Activated CD4-positive, CD25-positive, alpha-beta regulatory T cell (primary cell): ENCODE data around the gene GJA3.

Source experiments
- DNase-seq, 4 experiments: peaks; one replicate each; lab custom pipeline; 2025; lab: John Stamatoyannopoulos, UW

GJA3 gene

GRCh38 chr13:20127562-20128458 lies 33.0 kb downstream of the GJA3 start:
- DNase-seq, result peak in 1 of 4 experiments; percentile 13

GRCh38 chr13:20127262-20127561 lies 33.6 kb downstream of the GJA3 start:
- no peak for DNase-seq

- no peak for DNase-seq
These were observed 34.2 kb downstream of the GJA3 start for GRCh38 chr13:20126541-20127261.

DNA sequence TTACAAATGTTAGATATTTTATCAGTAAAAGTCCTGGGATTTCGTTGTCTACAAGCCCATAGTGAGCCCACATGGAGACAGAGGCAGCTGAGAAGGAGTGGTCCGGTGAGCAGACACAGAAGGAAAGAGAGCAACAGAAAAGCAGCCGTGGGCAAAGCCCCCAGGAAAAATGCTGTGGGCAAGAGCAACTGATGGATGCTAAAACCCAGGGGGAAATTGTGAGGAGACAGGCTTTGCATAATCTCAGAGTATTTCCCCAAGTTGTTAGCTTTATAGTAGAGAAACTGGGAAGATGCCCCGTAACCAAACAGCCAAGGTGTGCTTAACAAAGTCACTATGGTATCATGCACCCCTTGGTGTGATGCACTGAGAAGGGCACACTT lies 35.1 kb downstream of the GJA3 start:
- DNase-seq, result no peak

DNA sequence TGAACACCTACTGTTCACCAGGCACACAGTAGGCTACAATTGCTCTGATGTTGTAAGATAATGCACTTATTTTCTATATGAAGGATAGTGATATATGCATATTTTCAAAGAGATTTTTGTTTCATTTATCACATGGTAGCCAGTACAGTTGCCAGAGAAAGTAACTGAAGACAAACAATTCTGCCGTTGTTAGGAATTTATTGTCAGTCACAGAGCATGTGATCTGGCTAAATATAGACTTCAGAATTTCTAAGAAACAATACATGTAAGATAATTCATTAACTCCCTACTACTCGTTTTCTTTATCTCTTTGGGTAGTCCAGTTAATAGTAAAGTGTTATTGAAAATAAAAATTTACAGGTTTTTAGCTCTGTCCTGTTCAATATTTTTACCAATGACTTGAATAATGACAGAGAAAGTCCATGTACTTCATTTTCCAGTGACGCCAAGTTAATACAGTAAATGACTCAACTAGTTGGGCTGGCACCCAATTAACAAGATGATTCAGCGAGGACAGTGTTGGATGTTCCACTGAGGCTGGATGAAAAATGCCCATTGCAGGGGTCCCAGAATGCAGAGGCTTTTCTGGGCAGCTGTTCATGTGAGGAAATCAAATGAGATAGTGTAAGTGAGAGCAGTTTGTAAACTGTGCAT lies 35.6 kb downstream of the GJA3 start:
- DNase-seq, result no peak

GRCh38 chr13:20124303-20124702 lies 36.5 kb downstream of the GJA3 start:
- no peak for DNase-seq

DNA sequence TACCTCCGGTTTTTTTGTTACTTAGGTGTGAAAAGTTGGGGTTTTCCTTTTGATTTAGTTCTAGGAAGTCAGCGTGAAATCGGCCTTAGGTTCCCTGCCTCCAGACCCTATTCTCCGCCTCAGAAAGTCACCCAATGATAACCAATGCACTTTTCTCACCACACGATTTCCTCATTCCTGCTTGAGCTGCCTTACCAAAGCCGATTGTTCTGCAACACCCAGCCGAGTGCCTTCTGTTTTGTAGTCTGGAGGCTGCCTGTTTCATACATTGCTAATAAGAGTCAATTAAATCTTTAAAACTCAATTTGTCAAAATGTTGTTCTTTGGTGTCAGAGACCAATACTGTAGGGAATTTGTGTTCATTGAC lies 39.7 kb downstream of the GJA3 start:
- DNase-seq, result no peak

DNA sequence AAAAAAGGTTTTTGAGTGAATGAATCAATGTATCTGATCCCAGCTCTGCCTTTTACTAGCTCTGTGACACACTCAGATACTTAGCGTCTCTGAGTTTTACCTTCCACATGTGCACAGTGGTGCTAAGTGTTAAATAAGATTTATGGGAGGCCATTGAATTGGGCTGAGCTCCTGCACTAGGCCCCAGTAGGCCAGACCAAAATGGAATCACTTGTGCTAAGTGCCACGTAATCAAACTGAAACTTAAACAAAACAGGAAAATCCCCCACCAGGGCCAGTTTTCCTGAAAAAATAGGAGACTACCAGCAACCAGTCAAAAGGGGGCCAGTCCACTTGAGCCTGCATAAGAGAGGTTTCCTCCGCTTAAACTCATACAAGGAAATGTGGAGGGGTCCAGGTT lies 40.9 kb downstream of the GJA3 start:
- DNase-seq, result no peak

DNA sequence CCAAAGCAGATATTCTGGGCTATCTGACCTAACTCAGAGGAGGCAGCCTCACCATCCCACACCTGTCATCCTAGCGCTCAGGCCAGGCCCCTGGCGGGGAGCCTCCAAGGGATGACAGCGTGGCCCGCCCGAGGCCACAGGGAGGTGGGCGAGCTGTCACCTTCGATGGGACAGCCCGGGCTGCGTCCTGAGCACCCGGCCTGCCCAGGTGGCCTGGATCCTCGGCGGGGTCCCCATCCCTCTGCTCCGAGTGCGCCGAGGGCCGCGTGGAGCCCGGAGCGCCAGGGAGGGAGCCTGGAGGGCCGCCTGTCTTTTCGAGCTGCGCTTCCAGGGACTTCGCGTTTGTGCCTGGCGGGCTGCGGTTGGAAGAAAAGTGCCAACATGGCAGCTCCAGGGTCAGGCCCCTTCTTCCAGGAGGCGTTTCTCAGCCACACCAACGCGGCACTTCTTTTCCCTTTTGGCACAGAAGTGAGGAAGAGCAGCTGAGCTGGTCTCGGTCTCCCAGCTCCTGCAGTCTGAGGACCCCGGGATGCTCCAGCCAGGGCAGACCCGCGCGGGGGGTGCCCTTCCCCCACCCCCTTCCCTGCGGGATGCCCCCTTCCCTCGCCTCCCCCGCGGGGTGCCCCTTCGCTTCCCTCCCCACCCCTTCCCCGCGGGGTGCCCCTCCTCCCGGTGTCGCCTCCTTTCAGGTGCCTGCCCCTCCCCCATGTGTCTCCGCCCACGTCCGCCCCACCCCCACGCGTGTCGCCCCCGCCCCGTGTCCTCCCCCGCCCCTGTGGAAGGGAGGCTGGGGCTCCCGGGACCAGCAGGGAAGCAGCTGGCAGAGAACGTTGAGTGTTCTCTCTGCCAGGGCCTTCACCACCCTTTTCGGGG lies 42.3 kb downstream of the GJA3 start:
- DNase-seq, result peak in 1 of 4 experiments; percentile 36

- DNase-seq, result no peak
These were observed 44.6 kb downstream of the GJA3 start for GRCh38 chr13:20116213-20116612.

DNA sequence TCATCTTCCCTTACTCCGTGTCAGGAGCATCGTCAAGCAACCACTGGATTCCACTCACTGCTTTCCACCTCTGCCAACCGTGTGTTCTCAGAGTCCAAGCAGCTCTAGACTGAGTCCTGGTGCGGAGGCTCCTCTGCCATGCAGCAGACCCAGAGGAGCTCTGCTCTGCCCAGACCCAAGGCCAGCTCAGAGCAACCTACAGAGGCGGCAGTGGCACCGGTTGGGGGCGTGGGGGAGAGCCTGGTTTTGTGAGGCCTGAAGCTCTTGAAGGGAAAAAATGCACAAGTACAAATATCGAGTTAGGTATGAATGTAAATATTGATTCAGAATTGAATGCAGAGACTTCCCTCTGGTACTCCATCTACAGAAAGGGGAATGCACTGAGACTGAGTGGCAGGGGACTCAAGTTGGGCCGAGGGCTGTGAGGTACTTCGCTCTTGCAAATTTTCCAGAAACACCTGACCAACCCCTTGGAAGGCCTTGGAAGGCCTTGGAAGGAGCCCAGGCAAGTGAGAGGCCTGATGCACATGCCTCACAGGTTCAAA lies 46.7 kb downstream of the GJA3 start:
- no peak for DNase-seq

DNA sequence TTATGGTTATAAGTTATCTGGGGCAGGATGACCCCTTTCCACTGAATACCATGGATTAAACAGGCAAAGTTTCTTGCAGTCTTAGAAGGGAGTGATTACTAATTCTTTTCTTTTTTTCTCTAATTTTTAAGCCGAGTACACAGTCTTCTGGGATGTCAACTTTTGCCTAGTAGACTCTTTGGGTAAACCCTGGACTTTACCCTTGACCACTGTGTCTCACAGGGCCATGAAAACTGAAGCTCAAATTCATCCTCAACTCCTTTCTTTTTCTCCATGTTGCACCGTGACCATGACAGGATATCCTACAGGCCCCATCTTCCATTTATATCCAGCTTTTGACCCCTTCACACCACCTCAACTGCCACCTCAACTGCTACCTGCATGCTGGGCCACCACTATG lies 51.8 kb downstream of the GJA3 start:
- DNase-seq, result no peak

GRCh38 chr13:20106742-20107141 lies 54.1 kb downstream of the GJA3 start:
- DNase-seq, result no peak

GRCh38 chr13:20105161-20105689 lies 55.6 kb downstream of the GJA3 start:
- no peak for DNase-seq

DNA sequence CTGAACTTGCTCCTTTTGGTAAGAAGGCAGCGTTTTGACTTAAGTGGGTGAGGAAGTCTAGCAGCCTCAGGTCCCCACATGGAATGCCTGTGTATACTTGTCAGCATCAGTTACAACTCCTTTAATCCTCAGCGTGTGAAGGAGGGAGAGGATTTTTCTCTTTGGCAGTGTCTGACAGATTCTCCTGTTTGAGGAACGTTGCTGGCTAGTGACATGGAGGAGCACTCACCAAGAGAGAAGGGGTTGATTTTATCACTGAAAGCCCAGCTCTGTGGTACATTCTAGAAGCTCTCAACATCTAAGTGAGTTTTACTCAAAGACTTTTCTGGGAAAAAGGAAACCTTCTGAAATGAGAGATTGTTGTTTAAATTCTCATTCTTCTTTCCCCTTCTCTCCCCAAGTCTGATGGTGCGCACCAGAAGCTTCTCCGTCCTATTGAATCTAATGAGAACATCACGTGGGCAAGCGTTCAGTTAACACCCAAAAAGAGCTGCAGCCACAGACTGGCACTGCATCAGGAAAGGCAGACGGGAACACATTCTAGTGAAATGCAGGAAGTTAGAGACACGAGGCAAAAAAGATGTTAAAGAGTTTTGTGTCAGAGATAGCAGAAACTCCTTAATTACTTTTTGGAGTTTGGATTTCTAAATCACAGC lies 58.2 kb downstream of the GJA3 start:
- no peak for DNase-seq

DNA sequence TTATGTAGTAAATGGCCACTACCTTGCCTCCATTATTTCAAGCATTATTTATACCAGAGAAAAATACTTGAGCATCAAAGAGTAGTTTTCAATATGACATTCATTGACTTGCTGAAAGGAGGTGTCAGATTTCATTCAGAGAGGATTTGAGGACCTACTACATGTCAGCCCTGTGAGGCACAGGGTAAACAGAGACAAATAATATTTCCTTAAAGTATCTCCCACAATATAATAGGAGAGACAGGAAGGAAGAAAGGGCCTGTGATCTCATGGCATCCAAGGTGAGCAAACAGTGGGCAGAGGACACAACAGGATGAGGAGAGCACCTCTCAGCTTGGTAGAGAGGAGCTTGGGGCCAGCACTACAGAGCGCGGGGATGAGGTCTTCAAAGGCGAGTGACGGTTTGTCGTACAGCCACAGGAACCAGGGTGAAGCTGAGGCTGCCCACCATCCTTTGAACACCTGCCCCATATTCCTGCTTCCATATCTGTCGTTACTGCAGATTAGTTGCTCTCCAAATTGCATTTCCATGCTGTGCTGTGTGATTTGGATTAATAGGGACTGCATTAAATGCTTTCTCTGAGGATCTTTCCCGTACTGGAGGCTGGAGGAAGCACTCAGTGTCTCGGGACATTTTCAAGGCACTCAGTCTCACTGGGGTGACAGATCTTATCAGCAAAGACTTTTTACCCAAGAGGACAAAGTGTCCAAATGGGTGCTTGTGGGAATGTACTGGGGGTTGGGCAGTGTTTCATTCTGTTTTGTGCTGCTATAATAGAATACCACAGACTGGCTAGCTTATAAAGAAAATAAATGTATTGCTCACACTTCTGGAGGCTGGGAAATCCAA lies 59.2 kb downstream of the GJA3 start:
- no peak for DNase-seq

- DNase-seq, result no peak
These were observed 61.5 kb downstream of the GJA3 start for GRCh38 chr13:20099319-20099718.

DNA sequence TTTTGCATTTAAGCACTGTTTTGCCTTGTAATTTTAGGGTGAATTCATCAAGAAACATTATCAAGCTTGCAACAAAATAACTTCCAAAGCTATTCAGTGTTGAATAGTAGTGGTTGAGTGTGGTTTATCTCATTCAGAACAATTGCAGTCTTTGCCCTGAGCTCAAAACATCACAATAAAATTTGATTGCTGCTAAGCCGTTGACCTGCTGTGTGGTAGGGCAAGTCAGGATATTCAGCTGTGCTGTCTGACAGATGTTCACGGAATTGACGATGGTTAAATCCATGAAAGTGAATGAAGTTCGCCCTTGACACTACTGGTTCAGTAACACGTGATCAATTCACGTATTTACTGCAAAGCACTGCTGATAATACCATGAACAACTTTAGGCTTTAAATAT lies 66.9 kb downstream of the GJA3 start:
- DNase-seq, result no peak

- DNase-seq, result no peak
These were observed 70.5 kb downstream of the GJA3 start for GRCh38 chr13:20090349-20090748.
